Transverse colon (tissue), 4 donors: Measurements from ENCODE around the gene F13A1.

Experiments used
- CTCF ChIP-seq, 5 experiments: fragments of 200-600 bp in 3 of 5; fragments of 450-650 bp in 2 of 5; sonication (generic) in 3 of 5; IDR thresholded peaks; 1 replicate in 2 of 5; 2 replicates in 3 of 5; pipeline ENCODE4 v1.5.1; 2016 to 2017; ENCODE audit warnings: antibody characterized with exemption in 5 of 5, inconsistent platforms in 3 of 5, mild to moderate bottlenecking in 2 of 5, moderate library complexity in 1 of 5
- POLR2AphosphoS5 ChIP-seq, 3 donors: sonication (generic); formaldehyde crosslinking; IDR thresholded peaks; one replicate each; pipeline ENCODE4 v1.6.1; 2016; ENCODE audit warnings: antibody characterized with exemption in 3 of 3

GRCh38 chr6:6236730-6237469 is 83.6 kb downstream of the F13A1 start:
- TF ChIP-seq CTCF (IDR thresholded peaks at IDR 0.05) = no peak
- no peak for TF ChIP-seq POLR2AphosphoS5 (IDR thresholded peaks at IDR 0.05)
